Measurements from ENCODE around the gene CNKSR1.

DNA sequence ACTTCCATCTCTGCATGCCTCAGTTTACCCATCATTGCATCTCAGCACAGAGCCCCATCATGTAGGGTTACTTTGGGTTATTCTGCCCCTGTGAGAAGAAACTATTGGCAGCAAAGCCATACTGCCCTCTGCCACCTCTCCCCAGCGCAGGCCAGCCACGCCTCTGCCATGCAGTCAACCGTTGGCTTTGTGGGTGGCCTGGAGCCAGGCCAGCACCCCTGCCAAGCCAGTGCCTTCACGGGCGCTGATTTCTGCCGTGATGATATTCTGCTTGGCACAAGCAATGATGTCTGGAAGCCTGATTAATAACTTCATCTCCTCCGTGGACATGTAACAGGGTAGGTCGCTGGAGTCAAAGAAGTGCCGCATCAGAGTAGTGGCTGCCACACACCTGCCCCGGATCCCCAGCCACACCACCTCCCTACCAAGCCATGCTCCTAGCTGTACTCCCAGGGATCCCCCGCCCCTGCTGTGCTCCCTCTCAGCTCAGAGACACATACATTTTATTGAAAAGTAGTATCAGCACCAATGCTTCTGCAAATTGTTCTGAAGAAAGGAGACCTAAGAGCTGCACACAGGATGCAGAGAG is 41.7 kb downstream of the CNKSR1 start:
- TF ChIP-seq ZFP3 (CRISPR knock-in tag; IDR thresholded peaks at IDR 0.05) (no peak), ZNF565 (CRISPR knock-in tag; conservative IDR thresholded peaks at IDR 0.05; ENCODE audit: low read depth) (no peak), TCF4 (CRISPR knock-in tag; IDR thresholded peaks at IDR 0.05; ENCODE audit: borderline replicate concordance) (no peak), SNAI2 (CRISPR knock-in tag; IDR thresholded peaks at IDR 0.05) (no peak), ARNTL (CRISPR knock-in tag; IDR thresholded peaks at IDR 0.05; ENCODE audit: borderline replicate concordance, low read depth) (no peak), ISL1 (CRISPR knock-in tag; IDR thresholded peaks at IDR 0.05) (no peak), CSDC2 (CRISPR knock-in tag; IDR thresholded peaks at IDR 0.05) (no peak)

All from SK-N-SH treated with all-trans-retinoic acid at 6 μM for 48 hours (cell line).